ENCODE results near the gene CMIP.
"Not testable (repeated sequence)": the region's sequence is repeated elsewhere in the genome, so short reads cannot be mapped to it uniquely, and the experiment has no call there.

CMIP gene

DNA sequence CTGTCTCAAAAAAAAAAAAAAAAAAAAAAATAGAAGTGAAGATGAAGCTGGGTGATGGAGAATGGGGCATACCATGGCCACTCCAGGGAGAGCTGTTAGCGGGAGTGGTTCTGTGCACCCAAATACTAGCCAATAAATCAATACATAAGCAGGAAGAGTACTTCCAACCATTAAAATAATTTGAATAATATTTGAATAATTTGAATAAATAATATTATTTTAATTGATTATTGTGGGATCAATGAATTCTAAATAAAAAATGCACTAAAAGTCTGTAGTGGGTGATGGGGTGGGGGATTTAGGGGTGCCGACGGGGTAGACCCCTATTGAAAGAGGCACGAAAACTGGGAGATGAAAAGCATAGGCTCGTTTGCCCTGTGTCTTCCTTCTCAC, 41.4 kb upstream of the CMIP start:
- Histone ChIP-seq H3K27me3 (ENCODE audit: insufficient read depth, low read length, poor library complexity) (no peaks in the 10 kb centered on the region), H2AFZ (ENCODE audit: low read depth, low read length) (peak overlapping the region; percentile 62; the same call in 1 of the 2 replicates), H3K9me3 (ENCODE audit: insufficient read depth, low read length, severe bottlenecking) (no peaks in the 10 kb centered on the region), H3K27ac (ENCODE audit: low read length) (no peak overlapping the region), H3K4me3 (ENCODE audit: low read depth in 1 of 2, low read length in 2 of 2) (peak overlapping the region in 1 of 2 experiments; percentile 50; a peak in 1 of 4 replicates), H3K4me1 (ENCODE audit: insufficient read depth, low read length) (peaks cover 13% of the 10 kb centered on the region), H3K4me2 (ENCODE audit: insufficient read depth, low read length) (peak overlapping the region; percentile 65), H4K20me1 (ENCODE audit: insufficient read depth, low read length) (no peaks in the 10 kb centered on the region), H3K79me2 (ENCODE audit: insufficient read depth, low read length) (no peaks in the 10 kb centered on the region), H3K36me3 (ENCODE audit: insufficient read depth, low read length) (no peaks in the 10 kb centered on the region), H3K9ac (ENCODE audit: low read depth, low read length) (no peak overlapping the region)
- TF ChIP-seq EZH2 (IDR thresholded peaks at IDR 0.05; ENCODE audit: borderline replicate concordance, low read depth, low read length, severe bottlenecking): no peak
- TF ChIP-seq, protein P1, sequence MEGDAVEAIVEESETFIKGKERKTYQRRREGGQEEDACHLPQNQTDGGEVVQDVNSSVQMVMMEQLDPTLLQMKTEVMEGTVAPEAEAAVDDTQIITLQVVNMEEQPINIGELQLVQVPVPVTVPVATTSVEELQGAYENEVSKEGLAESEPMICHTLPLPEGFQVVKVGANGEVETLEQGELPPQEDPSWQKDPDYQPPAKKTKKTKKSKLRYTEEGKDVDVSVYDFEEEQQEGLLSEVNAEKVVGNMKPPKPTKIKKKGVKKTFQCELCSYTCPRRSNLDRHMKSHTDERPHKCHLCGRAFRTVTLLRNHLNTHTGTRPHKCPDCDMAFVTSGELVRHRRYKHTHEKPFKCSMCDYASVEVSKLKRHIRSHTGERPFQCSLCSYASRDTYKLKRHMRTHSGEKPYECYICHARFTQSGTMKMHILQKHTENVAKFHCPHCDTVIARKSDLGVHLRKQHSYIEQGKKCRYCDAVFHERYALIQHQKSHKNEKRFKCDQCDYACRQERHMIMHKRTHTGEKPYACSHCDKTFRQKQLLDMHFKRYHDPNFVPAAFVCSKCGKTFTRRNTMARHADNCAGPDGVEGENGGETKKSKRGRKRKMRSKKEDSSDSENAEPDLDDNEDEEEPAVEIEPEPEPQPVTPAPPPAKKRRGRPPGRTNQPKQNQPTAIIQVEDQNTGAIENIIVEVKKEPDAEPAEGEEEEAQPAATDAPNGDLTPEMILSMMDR (IDR thresholded peaks at IDR 0.05; ENCODE audit: borderline replicate concordance, extremely low read depth, low read length, poor library complexity, severe bottlenecking): no peak
- ATAC-seq (ENCODE audit: insufficient read depth, low read depth) (no peak), DNase-seq (no peak)

GRCh38 chr16:81403601-81404391, 40.8 kb upstream of the CMIP start:
- peak; percentile 80 for DNase-seq
- TF ChIP-seq, protein P1 (IDR thresholded peaks at IDR 0.05; ENCODE audit: borderline replicate concordance, extremely low read depth, low read length, poor library complexity, severe bottlenecking): peak; percentile 98
- no peak for TF ChIP-seq EZH2 (IDR thresholded peaks at IDR 0.05; ENCODE audit: borderline replicate concordance, low read depth, low read length, severe bottlenecking)
- H3K4me1 ChIP-seq (ENCODE audit: insufficient read depth, low read length): peaks cover 13% of the 10 kb centered on the region
- no peaks in the 10 kb centered on the region for H4K20me1 ChIP-seq (ENCODE audit: insufficient read depth, low read length)
- H3K27ac ChIP-seq (ENCODE audit: low read length): peak overlapping the region; percentile 19; the same call in 1 of the 2 replicates
- H2AFZ ChIP-seq (ENCODE audit: low read depth, low read length): peak overlapping the region; percentile 62
- no peaks in the 10 kb centered on the region for H3K9me3 ChIP-seq (ENCODE audit: insufficient read depth, low read length, severe bottlenecking)
- peak overlapping the region in 1 of 2 experiments; percentile 50; a peak in 2 of 4 replicates for H3K4me3 ChIP-seq (ENCODE audit: low read depth in 1 of 2, low read length in 2 of 2)
- no peaks in the 10 kb centered on the region for H3K79me2 ChIP-seq (ENCODE audit: insufficient read depth, low read length)
- H3K27me3 ChIP-seq (ENCODE audit: insufficient read depth, low read length, poor library complexity): no peaks in the 10 kb centered on the region
- ATAC-seq (ENCODE audit: insufficient read depth, low read depth): peak; percentile 96
- H3K9ac ChIP-seq (ENCODE audit: low read depth, low read length): 0 out of 2 replicates have a peak overlapping the region, but pooled peaks have one; percentile 20
- H3K36me3 ChIP-seq (ENCODE audit: insufficient read depth, low read length): no peaks in the 10 kb centered on the region
- peak overlapping the region; percentile 65 for H3K4me2 ChIP-seq (ENCODE audit: insufficient read depth, low read length)

DNA sequence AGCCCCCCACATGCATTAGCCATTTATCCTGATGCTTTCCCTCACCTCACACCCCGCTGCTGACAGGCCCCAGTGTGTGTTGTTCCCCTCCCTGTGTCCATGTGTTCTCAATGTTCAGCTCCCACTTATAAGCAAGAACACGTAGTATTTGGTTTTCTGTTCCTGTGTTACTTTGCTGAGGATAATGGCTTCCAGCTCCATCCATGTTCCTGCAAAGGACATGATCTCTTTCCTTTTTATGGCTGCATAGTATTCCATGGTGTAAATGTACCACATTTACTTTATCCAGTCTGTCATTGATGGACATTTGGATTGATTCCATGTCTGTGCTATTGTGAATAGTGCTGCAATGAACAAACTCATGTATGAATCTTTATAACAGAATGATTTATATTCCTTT, 39.6 kb upstream of the CMIP start:
- H3K36me3 ChIP-seq (ENCODE audit: insufficient read depth, low read length); ATAC-seq (ENCODE audit: insufficient read depth, low read depth); H2AFZ ChIP-seq (ENCODE audit: low read depth, low read length); H3K4me2 ChIP-seq (ENCODE audit: insufficient read depth, low read length); DNase-seq; H3K79me2 ChIP-seq (ENCODE audit: insufficient read depth, low read length); H4K20me1 ChIP-seq (ENCODE audit: insufficient read depth, low read length); H3K9ac ChIP-seq (ENCODE audit: low read depth, low read length); H3K4me3 ChIP-seq (ENCODE audit: low read depth in 1 of 2, low read length in 2 of 2); H3K27me3 ChIP-seq (ENCODE audit: insufficient read depth, low read length, poor library complexity); H3K9me3 ChIP-seq (ENCODE audit: insufficient read depth, low read length, severe bottlenecking); H3K27ac ChIP-seq (ENCODE audit: low read length): not testable (repeated sequence)
- peaks cover 13% of the 10 kb centered on the region for H3K4me1 ChIP-seq (ENCODE audit: insufficient read depth, low read length)

DNA sequence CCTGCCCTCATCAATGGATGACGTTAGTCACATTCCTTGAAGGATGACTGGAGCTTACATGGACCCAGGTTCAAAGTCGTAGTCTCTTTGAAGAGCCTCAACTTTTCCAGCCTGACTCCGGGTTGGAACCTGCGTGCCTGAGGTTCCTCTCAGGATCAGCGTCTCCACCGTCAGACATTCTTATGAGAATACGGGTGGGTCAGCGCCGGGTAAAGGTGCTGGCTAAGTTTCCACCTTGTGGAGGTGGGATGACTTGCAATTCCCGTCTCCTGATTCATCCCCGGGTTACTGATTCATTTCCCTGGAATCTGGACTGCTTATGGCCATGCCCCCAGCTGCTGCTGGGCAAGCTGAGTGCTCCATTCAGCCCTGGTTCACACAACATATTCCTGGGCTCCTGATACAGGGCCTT, 38.9 kb upstream of the CMIP start:
- H4K20me1 ChIP-seq (ENCODE audit: insufficient read depth, low read length): no peaks in the 10 kb centered on the region
- TF ChIP-seq, protein P1 (IDR thresholded peaks at IDR 0.05; ENCODE audit: borderline replicate concordance, extremely low read depth, low read length, poor library complexity, severe bottlenecking): no peak
- no peak for TF ChIP-seq EZH2 (IDR thresholded peaks at IDR 0.05; ENCODE audit: borderline replicate concordance, low read depth, low read length, severe bottlenecking)
- H3K9ac ChIP-seq (ENCODE audit: low read depth, low read length): no peak overlapping the region
- H3K4me3 ChIP-seq (ENCODE audit: low read depth in 1 of 2, low read length in 2 of 2): no peak overlapping the region
- peaks cover 14% of the 10 kb centered on the region for H3K4me1 ChIP-seq (ENCODE audit: insufficient read depth, low read length)
- ATAC-seq (ENCODE audit: insufficient read depth, low read depth) (no peak), DNase-seq (no peak)
- H3K27ac ChIP-seq (ENCODE audit: low read length): no peak overlapping the region
- H2AFZ ChIP-seq (ENCODE audit: low read depth, low read length): no peak overlapping the region
- no peaks in the 10 kb centered on the region for H3K27me3 ChIP-seq (ENCODE audit: insufficient read depth, low read length, poor library complexity)
- no peaks in the 10 kb centered on the region for H3K79me2 ChIP-seq (ENCODE audit: insufficient read depth, low read length)
- H3K9me3 ChIP-seq (ENCODE audit: insufficient read depth, low read length, severe bottlenecking): no peaks in the 10 kb centered on the region
- no peak overlapping the region for H3K4me2 ChIP-seq (ENCODE audit: insufficient read depth, low read length)
- H3K36me3 ChIP-seq (ENCODE audit: insufficient read depth, low read length): no peaks in the 10 kb centered on the region
